Measurements from ENCODE around the gene CELSR1. TPM values are rescaled to one million over a fixed set of nuclear protein-coding genes. Genes with fewer than 3 reads are reported as not detected.
"Not testable (repeated sequence)": the region's sequence is repeated elsewhere in the genome, so short reads cannot be mapped to it uniquely, and the experiment has no call there.

Gene CELSR1
- total RNA-seq, 4 donors from 2014 or later: 31.7 to 72.7 (median 54.1) TPM

- intact Hi-C loops (cut with DNase I; ENCODE audit: low total_unique reads): no loop called here
- no peak for TF ChIP-seq POLR2A (IDR thresholded peaks at IDR 0.05)
- TF ChIP-seq, protein P1, sequence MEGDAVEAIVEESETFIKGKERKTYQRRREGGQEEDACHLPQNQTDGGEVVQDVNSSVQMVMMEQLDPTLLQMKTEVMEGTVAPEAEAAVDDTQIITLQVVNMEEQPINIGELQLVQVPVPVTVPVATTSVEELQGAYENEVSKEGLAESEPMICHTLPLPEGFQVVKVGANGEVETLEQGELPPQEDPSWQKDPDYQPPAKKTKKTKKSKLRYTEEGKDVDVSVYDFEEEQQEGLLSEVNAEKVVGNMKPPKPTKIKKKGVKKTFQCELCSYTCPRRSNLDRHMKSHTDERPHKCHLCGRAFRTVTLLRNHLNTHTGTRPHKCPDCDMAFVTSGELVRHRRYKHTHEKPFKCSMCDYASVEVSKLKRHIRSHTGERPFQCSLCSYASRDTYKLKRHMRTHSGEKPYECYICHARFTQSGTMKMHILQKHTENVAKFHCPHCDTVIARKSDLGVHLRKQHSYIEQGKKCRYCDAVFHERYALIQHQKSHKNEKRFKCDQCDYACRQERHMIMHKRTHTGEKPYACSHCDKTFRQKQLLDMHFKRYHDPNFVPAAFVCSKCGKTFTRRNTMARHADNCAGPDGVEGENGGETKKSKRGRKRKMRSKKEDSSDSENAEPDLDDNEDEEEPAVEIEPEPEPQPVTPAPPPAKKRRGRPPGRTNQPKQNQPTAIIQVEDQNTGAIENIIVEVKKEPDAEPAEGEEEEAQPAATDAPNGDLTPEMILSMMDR (IDR thresholded peaks at IDR 0.05): no peak
- no peak for DNase-seq (ENCODE audit: low spot score in 2 of 2)
- WGBS, 2 donors: 54 to 57% methylated on average over 26 to 30 of the region's 34 CpGs
- H3K4me3 ChIP-seq (ENCODE audit: low read depth, poor library complexity, severe bottlenecking): no peak overlapping the region
Observed at GRCh38 chr22:46507451-46508425, 29.7 kb downstream of the CELSR1 start.

DNA sequence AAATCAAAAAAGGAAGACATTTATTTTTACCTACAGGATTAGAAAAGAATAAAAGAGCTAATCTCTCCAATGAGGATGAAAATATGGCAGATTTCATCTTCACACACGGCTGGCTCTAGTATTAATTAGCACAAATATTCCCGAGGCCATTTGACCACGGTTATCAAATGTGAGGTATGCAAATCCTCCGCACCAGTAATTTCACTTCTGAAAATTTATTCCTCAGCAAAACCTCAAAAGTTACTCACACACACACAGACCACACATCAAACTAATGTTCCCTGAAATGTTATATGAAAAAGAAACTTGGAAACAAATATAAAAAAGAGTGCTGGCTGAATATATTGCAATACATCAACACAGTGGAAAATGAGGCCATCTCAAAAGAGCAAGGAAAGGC, 32.8 kb downstream of the CELSR1 start:
- intact Hi-C loops (cut with DNase I; ENCODE audit: low total_unique reads): no loop called here
- H3K4me3 ChIP-seq (ENCODE audit: low read depth, poor library complexity, severe bottlenecking): no peak overlapping the region
- WGBS, 2 donors: 75% methylated on average over 4 of the region's 4 CpGs
- TF ChIP-seq, protein P1 (IDR thresholded peaks at IDR 0.05): no peak
- TF ChIP-seq POLR2A (IDR thresholded peaks at IDR 0.05): no peak
- no peak for DNase-seq (ENCODE audit: low spot score in 2 of 2)

GRCh38 chr22:46502440-46503175, 34.8 kb downstream of the CELSR1 start:
- no peak overlapping the region for H3K4me3 ChIP-seq (ENCODE audit: low read depth, poor library complexity, severe bottlenecking)
- TF ChIP-seq, protein P1 (IDR thresholded peaks at IDR 0.05): no peak
- TF ChIP-seq POLR2A (IDR thresholded peaks at IDR 0.05): no peak
- no peak for DNase-seq (ENCODE audit: low spot score in 2 of 2)
- intact Hi-C loops (cut with DNase I; ENCODE audit: low total_unique reads): no loop called here
- WGBS, 2 donors: 67 to 71% methylated on average over 16 to 17 of the region's 17 CpGs

GRCh38 chr22:46501701-46502100, 35.7 kb downstream of the CELSR1 start:
- WGBS, 2 donors: 38 to 48% methylated on average over 3 of the region's 3 CpGs
- TF ChIP-seq POLR2A (IDR thresholded peaks at IDR 0.05): no peak
- H3K4me3 ChIP-seq (ENCODE audit: low read depth, poor library complexity, severe bottlenecking): no peak overlapping the region
- no peak for DNase-seq (ENCODE audit: low spot score in 2 of 2)
- intact Hi-C loops (cut with DNase I; ENCODE audit: low total_unique reads): no loop called here

- WGBS, 2 donors: 88 to 90% methylated on average over 12 of the region's 12 CpGs
- DNase-seq (ENCODE audit: low spot score in 2 of 2); H3K4me3 ChIP-seq (ENCODE audit: low read depth, poor library complexity, severe bottlenecking); intact Hi-C loops (cut with DNase I; ENCODE audit: low total_unique reads): not testable (repeated sequence)
Observed at GRCh38 chr22:46501265-46501664, 36.2 kb downstream of the CELSR1 start.

DNA sequence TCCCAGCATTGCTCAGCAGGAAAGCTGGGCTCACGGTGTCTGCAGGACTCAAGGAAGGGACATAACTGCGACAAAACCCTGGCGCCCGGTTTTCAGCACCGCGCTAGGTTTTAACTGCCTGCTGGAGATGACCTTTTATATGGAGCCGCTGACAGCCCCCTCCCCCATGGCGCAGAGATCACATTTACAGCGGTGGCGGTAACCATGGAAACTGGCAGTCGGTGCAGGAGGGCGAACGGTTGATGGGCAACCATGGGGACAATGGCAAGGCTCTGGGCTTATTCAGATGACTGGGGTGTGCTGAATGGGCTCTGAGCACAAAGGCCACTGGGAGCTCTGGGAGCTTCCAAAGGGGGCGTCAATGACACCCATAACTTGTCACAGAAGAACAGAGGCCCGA, 37.2 kb downstream of the CELSR1 start:
- no peak for DNase-seq (ENCODE audit: low spot score in 2 of 2)
- 64 to 65% methylated on average over 15 of the region's 15 CpGs for WGBS, 2 donors
- intact Hi-C loops (cut with DNase I; ENCODE audit: low total_unique reads): no loop called here

More for the DNA sequence above, 37.2 kb downstream of the CELSR1 start:
- no peak overlapping the region for H3K4me3 ChIP-seq (ENCODE audit: low read depth, poor library complexity, severe bottlenecking)
- TF ChIP-seq, protein P1 (IDR thresholded peaks at IDR 0.05): no peak

Measured in lower leg skin (tissue), 4 donors.